Stimulated activated CD8-positive, alpha-beta memory T cell treated with anti-CD3 and anti-CD28 coated beads, Interleukin-2, amount 100 ng/mL, for 1 hour (primary cell): ENCODE measurements around the gene U2AF1L4.
A peak's percentile ranks its signal among the peaks of the same experiment; 100 is the strongest.

Experiments used
- DNase-seq, 2 donors: peaks; one replicate each; pipeline ENCODE4 v3.0.0-alpha.2; 2020; ENCODE audit warnings: low read depth in 2 of 2

Gene U2AF1L4, protein sequence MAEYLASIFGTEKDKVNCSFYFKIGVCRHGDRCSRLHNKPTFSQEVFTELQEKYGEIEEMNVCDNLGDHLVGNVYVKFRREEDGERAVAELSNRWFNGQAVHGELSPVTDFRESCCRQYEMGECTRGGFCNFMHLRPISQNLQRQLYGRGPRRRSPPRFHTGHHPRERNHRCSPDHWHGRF

DNA sequence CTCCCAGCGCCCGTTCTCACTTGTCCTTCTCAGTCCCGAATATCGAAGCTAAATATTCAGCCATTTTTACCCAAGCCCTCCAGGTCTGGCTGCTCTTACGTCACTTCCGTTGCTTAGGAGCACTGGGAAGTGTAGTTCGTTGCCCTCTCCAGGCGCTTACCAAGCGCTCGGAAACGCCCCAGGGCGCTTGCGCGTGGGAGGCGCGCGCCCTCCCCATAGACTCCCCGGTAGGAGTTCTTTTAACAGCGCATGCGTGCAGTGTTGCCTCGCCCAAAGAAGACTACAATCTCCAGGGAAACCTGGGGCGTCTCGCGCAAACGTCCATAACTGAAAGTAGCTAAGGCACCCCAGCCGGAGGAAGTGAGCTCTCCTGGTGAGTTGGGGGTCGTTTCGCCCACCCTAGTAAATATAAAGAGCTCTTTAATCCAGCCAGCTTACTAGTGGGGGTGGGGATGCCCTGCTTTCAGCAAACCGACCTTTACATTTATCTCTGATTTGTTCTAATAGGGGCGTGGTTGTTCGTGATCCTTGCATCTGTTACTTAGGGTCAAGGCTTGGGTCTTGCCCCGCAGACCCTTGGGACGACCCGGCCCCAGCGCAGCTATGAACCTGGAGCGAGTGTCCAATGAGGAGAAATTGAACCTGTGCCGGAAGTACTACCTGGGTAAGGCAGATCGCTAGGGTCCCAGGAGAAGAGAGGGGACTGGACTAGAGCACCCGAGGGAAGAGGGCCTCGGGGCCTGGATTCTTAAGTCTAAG is at the start of gene U2AF1L4, which contains the start of gene PSENEN:
U2AF1L4 (minus strand) TSS at position 91 of the 759 bp plus-strand sequence; CDS start at position 64, 27 bp downstream.
PSENEN (plus strand) TSS at position 324 of the 759 bp plus-strand sequence; CDS start at position 604, 280 bp downstream.
- peak; percentile 92 to 93 for DNase-seq

DNA sequence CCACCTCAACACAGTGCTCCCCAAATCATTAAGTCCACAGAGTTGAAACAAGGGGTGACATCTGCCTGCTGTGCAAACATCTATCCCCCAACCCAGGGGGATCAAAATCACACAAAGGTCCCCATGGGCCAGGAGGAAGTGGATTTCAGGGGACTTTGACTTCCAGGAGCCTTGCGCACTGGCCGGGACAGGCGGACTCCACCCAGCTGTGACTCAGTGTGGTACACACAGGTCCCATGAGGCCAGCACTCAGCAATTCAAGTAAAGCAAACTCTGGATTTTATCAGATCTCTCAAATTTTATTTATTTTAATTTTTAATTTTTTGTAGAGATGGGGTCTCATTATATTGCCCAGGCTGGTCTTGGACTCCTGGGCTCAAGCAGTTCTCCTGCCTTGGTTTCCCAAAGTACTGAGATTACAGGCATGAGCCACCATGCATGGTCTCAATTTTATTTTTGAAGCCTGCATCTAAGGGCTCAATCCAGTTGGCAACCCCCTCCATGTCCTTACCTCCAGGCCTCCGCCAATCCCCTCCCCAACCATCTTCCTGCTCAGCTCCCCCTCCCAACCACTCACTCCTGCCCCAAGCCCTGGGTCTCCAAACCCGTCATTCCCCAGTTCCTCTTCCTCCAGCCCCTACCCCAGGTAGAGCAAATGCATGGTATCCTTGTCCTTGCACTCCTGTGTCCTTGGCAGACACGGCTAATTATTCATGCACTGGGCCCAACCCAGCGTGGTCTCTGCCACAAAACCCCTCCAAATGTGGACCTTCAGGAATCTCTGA is 48.4 kb upstream of the U2AF1L4 start:
- no peak for DNase-seq

DNA sequence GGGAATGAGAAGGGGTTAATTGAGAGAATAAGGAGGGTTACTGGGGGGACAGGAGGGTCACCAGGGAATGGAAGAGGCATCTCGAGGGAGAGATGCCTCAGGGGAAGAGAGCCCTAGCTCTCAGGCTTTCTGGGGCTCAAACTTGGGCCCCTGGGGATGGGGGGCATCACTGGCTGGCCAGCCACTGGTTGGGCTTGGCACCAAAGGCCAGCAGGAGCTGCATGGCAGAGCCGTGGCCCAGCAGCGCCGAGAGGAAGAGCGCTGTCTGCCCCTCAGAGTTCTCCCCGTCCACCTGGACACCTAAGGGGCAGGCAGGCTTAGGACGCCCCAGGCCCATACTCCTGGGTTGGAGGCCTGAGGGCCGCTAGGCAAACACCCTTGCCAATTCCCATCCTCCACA is 47.7 kb upstream of the U2AF1L4 start:
- no peak for DNase-seq

DNA sequence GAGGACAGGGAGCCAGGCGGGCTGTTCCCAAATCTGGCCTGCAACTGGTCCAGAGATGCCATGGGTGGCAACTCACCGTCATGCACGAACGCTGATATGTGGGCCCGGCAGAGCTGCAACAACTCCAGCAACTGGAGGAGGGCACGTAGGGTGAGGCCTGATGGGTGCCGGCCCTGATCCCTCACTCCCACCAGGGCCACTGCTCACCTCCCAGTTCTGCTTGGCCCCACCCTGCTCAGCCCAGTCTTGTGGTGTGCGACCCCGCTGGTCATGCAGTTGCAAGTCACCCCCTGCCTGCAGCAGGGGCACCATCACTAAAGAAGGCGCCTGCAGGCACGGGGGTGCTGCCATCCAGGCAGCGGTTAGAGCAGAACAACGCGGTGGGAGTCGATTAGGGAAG is 47.1 kb upstream of the U2AF1L4 start:
- DNase-seq, result no peak

DNA sequence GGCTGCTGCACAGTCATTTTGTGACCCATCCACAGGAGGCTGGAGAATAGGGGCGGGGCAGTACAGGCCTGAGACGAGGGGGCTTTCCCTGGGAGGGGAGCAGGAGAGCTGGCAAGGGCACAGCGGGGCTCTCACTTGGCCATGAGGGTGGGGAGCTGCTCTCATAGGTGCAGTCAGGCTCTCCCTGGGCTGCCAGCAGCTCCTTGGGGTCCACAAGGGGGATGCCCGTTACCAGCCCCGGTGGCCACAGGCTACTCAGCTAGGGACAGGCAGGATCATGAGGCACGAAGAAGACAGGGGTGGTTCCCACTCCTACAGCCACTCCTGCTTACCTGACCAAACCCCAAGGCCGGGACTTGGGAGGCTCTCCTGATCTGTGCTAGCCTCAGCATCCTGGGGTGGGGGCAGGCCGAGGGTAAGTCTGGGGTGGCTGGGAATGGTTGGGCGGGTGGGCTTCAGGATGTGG is 46.6 kb upstream of the U2AF1L4 start:
- no peak for DNase-seq

DNA sequence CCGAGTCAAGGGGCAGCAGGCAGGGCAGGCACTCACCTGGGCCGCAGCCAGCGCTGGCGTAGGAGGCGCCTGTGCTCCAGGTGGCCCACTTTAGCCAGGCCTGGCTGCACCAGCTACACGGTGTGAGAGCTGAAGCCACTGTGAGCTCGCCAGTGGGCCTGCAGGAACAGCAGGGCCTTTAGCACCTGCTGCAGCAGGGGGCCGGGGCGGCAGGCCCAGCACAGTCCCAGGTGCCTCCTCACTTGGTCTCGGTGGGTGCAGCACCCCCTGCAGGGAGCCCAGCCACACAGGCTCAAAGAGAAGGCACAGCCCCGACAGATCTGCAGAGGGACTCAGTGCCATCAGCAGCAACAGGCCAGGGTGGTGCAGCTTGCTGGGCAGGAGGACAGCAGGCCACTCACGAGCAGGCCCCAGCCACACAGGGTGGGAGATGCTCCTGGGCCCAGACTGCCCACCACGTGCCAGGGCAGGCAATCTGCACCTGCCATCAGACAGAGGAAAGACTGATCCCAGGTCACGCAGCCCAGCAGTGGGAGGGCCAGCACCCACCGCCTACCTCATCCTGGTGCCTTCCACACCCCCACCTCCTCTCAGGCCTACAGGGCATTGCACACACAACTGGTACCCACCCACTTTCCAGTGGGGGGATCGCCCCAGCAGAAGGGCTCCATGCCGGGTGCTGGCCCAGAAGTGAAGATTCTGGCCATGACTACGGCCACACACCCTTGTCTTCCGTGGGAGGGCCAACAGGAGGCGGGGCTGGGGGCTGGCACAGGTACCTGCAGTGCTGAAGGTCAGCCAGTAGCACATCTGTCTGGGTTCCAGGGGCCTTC is 46.0 kb upstream of the U2AF1L4 start:
- no peak for DNase-seq

DNA sequence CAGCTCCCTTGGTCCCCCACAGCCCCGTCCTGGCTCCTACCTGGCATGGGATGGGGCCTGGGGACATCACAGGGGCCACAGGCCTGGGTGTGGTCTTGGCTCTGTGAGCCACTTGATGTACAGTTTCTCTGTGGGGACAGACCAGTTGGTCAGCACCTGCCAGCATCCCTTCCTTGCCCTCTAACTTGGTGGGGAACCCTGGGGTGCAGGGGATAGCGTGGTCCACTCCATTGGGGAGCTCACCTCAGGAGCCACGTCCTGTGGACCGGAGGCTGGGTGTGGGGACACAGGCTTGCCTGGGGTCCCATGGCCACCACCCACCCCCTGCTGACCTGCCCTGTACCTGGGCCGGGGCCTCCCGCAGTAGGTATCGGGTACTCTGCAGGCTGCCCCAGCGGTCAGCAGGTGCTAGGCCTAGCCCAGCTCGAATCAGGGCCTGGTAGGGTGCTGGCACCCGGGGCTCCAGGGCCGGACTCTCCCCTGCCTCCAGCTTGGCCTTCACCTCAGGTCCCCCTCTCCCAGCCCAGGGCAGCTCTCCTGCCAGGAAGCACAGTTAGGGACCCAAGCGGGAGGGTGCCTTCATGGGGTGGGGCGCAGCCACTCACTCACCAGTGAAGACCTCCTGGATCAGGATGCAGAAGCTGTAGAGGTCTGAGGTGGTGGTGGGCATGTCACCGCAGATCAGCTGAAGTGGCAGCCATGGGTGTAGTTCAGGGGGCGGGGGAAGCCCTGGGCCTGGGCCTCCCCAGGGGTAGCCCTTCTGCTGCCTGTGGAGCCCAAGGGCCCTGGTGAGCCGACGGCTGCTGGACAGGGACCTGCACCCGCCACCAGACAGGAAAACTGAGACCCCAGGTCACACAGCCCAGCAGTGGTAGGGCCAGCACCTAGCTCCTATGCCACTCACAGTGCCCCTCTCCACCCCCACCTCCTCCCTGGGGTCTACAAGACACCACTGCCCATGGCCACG is 45.0 kb upstream of the U2AF1L4 start:
- no peak for DNase-seq

DNA sequence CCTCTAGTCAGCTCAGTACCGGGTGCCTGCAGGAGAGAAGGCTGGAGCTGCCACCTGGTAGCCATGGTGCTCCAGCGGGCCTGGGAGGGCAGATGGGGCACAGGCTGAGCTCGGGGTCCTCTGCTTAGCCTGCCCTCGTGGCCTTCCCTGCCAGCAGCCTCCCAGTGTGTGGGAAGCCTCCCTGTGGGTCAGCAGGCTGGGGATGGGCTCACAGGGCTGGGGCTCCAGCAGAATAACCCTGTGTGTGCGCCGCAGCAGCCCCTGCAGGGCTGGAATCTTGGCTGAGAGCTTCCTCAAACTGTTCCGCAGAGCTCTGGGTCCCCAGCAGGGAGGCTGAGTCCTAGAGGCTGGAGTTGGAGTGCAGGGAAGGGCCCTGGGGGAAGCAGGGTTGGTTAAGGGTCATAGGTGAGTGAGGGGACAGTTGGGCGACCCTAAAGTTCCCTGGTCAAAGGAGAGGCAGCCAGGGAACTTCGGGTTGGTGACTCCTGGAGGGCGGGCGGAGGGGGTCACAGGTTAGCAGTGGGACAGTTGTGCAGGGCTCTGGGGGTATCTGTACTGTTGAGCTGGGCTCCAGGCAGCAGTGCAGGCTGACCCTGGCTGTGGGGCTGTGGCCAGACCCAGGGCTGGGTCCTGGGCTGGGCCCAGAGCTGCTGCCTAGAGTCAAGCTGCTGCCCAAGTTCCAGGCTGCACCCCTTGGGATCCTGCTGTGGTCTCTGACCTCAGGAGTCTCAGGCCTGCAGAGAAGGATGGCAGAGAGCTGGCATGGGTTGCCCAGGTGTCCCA is 44.2 kb upstream of the U2AF1L4 start:
- no peak for DNase-seq

DNA sequence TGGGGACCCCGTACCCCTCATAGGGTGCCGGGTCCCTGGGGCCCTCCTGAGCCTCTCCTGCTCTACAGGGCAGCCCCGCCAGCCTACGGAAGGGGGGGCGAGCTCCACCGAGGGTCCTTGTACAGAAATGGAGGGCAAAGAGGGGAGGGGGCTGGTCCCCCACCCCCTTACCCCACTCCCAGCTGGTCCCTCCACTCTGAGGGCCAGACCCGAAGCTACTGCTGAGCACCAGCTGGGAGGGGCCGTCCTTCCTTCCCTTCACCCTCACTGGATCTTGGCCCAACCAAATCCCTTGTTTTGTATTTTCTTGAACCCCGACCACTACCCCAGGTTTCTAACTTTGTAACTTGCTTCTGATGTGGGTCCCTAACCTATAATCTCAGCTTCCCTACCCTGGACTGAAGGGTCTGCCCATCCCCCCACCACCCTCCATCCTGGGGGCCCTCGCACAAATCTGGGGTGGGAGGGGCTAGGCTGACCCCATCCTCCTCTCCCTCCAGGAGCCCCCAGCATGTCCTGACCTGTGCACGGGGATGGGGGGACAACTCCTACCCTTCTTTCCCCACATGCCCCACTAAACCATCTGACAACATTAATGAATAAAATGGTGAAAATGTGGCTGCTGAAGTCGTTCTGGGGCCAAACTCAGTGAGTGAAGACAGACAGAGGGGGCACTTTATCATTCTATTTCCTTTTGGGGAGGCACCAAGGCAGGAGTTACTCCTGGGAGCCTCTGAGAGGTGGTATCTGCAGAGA is 43.2 kb upstream of the U2AF1L4 start:
- DNase-seq, result no peak

DNA sequence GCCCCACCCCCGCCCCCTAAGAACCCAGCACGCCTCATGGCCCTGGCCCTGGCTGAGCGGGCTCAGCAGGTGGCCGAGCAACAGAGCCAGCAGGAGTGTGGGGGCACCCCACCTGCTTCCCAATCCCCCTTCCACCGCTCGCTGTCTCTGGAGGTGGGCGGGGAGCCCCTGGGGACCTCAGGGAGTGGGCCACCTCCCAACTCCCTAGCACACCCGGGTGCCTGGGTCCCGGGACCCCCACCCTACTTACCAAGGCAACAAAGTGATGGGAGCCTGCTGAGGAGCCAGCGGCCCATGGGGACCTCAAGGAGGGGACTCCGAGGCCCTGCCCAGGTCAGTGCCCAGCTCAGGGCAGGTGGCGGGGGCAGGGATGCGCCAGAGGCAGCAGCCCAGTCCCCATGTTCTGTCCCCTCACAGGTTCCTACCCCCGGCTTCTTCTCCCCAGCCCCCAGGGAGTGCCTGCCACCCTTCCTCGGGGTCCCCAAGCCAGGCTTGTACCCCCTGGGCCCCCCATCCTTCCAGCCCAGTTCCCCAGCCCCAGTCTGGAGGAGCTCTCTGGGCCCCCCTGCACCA is 42.1 kb upstream of the U2AF1L4 start:
- no peak for DNase-seq

DNA sequence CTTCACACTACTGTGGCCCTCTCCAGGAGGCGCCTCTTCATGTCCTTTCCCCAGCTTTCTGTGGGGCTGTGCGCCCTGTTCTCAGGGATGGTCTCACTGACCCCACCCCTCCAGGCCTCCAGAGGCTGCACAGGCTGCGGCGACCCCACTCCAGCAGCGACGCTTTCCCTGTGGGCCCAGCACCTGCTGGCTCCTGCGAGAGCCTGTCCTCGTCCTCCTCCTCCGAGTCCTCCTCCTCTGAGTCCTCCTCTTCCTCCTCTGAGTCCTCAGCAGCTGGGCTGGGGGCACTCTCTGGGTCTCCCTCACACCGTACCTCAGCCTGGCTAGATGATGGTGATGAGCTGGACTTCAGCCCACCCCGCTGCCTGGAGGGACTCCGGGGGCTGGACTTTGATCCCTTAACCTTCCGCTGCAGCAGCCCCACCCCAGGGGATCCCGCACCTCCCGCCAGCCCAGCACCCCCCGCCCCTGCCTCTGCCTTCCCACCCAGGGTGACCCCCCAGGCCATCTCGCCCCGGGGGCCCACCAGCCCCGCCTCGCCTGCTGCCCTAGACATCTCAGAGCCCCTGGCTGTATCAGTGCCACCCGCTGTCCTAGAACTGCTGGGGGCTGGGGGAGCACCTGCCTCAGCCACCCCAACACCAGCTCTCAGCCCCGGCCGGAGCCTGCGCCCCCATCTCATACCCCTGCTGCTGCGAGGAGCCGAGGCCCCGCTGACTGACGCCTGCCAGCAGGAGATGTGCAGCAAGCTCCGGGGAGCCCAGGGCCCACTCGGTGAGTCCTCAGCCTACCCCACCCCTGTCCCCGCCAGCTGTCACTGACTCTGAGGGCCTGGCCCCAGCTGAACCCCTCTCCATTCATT is 41.3 kb upstream of the U2AF1L4 start:
- DNase-seq, result no peak

DNA sequence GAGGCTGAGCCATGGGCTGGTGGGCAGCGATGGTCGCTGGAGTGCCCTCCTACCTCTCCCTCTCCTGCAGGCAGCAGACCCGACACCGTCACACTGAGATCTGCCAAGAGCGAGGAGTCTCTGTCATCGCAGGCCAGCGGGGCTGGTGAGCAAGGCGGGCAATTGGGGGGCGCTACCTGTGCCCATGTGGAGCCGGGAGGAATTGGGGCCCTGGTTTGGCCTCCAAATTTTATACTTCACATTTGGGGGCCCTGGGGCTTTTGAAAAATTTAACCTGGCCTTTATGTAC is 40.1 kb upstream of the U2AF1L4 start:
- DNase-seq, result no peak

DNA sequence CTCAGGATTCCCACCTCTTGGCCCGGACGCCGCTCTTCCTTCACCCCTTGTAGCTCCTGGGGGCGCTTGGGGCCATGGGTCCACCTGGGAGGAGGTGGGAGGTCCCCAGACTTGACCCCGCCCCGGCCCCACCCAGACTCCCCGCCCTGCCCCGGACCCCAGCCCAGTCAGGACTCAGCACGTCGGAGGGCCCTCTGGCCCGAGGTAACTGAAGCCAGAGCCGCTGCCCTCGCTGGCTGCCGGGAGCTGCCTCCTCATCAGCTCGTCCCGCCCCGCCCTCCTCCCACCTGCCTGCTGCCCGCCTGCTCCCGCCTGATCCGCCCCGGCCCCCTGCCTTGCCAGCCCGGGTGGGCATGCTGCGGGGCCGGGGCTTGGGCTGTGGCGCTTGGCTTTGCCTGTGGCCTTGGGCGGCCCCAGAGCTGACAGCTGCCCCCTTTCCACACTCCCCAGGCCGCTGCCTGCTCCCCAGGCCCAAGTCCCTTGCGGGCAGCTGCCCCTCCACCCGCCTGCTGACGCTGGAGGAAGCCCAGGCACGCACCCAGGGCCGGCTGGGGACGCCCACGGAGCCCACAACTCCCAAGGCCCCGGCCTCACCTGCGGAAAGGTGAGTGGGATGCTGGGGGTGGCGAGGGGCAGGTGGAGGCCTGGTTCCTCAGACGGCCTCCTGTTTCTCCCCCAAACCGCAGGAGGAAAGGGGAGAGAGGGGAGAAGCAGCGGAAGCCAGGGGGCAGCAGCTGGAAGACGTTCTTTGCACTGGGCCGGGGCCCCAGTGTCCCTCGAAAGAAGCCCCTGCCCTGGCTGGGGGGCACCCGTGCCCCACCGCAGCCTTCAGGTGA is 39.5 kb upstream of the U2AF1L4 start:
- no peak for DNase-seq

DNA sequence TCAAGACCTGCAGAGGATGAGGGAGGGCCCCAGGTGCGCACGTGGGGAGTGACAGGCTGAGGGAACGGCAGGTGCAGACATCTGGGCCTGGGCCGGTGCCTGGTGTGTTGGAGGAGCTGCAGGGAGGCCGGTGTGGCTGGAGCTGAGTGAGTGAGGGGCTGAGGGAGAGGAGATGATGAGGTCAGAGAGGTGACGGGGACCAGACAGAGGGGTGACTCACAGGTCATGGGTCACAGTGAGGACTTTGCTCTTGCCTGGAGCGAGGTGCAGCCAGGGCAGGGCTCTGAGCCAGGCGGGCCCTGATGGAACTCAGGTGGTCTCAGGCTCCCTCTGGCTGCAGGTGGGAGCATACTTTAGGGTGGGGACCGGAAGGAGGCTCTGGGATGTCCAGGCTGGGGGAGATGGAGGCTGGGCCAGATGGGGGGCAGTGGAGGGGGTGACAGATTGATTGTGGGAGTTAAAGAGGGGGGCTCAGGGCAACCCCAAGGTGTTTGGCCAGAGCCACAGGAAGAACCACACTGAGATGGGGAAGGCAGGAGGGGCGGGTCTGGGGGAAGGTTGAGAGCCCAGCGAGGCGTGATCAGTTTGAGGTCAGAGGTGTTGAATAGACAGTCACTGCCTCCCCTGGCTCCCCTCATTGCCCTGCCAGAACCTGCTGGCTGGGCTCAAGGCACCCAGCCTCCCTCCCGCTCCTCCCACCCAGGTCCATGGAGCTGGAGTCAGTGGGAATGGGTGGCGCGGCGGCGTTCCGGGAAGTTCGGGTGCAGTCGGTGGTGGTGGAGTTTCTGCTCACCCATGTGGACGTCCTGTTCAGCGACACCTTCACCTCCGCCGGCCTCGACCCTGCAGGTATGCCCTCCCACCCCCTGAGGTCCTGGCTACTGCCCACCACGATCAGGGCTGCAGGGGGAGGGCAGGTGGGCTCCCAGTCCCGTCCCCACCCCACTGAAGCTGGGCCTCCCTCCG is 38.5 kb upstream of the U2AF1L4 start:
- DNase-seq, result no peak

DNA sequence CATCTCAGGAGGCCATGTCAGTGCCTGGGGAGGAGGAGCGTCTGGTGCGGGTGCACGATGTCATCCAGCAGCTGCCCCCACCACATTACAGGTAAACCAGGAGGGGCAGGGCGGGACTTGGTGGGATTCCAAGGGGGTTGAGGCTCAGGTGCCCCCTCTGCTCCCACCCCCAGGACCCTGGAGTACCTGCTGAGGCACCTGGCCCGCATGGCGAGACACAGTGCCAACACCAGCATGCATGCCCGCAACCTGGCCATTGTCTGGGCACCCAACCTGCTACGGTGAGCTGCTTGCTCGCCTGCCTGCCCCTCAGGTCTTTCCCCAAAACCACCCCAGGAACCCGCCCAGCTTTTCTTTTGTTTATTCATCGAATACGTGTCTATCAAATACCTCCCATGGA is 37.4 kb upstream of the U2AF1L4 start:
- DNase-seq, result no peak

DNA sequence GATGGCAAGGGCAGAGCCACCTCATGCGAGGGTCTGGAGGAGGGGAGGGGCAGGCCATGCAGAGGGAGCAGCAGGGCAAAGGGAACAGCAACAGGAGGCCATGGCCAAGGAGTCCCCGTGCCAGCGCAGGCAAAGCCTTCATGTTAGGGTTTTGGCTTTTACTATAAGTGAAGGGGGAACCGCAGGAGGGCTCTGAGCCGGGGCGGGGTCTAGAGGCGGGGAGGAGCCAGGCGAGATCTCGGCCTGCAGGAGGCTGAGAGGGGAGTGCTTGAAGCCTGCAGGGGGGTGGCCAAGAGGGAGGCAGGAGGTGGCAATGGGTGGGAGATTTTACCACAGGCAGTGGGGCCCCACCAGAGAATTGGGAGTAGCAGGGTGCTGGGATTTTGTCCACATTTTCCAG is 36.4 kb upstream of the U2AF1L4 start:
- DNase-seq, result no peak
